Germinal center (tissue), 1 donor: Measurements from ENCODE around the gene KLHL40.

Experiments
- DNase-seq: peaks from one replicate; pipeline ENCODE4 v3.0.0; 2012; ENCODE audit warnings: mixed read lengths, low spot score

KLHL40 gene, protein sequence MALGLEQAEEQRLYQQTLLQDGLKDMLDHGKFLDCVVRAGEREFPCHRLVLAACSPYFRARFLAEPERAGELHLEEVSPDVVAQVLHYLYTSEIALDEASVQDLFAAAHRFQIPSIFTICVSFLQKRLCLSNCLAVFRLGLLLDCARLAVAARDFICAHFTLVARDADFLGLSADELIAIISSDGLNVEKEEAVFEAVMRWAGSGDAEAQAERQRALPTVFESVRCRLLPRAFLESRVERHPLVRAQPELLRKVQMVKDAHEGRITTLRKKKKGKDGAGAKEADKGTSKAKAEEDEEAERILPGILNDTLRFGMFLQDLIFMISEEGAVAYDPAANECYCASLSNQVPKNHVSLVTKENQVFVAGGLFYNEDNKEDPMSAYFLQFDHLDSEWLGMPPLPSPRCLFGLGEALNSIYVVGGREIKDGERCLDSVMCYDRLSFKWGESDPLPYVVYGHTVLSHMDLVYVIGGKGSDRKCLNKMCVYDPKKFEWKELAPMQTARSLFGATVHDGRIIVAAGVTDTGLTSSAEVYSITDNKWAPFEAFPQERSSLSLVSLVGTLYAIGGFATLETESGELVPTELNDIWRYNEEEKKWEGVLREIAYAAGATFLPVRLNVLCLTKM

DNA sequence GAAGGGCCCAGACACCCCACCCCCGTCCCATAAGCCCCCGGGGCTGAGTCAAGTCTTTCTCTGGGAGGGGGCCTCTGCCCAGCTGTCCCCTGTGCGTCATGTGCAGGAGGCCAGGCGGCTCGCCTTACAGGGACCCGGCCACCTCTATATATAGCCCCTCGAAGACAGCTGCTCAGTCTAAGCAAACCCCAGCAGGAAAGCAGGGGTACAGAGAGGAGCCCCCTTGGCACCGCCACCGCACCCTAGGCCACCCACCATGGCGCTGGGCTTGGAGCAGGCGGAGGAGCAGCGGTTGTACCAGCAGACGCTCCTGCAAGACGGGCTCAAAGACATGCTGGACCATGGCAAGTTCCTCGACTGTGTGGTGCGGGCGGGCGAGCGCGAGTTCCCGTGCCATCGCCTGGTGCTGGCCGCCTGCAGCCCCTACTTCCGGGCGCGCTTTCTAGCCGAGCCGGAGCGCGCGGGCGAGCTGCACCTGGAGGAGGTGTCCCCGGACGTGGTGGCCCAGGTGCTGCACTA is at the start of gene KLHL40:
TSS of gene KLHL40 (plus strand) at position 175 of the 519 bp plus-strand sequence. CDS start at position 257, 82 bp downstream.
- no peak for DNase-seq

DNA sequence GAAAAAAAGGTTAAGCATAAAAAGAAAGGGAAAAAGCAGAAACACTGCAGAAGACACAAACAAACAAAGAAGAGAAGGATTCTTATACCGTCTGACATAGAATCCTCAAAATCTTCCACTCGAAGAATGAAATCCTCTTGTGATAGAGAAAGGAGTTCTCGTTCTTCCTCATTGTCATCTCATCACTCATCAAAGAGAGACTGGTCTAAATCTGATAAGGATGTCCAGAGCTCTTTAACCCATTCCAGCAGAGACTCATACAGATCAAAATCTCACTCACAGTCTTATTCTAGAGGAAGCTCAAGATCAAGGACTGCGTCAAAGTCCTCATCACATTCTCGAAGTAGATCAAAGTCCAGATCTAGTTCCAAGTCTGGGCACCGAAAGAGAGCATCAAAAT is 48.3 kb upstream of the KLHL40 start:
- DNase-seq, result no peak

DNA sequence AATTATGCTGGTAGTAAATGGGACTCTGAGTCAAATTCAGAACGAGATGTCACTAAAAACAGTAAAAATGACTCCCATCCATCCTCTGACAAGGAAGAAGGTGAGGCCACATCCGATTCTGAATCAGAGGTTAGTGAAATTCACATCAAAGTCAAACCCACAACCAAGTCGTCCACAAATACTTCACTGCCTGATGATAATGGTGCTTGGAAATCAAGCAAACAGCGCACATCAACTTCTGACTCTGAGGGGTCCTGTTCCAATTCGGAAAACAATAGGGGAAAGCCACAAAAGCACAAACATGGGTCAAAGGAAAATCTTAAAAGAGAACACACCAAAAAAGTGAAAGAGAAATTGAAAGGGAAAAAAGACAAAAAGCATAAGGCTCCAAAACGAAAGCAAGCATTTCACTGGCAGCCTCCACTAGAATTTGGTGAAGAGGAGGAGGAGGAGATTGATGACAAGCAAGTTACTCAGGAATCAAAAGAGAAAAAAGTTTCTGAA is 46.9 kb upstream of the KLHL40 start:
- no peak for DNase-seq

DNA sequence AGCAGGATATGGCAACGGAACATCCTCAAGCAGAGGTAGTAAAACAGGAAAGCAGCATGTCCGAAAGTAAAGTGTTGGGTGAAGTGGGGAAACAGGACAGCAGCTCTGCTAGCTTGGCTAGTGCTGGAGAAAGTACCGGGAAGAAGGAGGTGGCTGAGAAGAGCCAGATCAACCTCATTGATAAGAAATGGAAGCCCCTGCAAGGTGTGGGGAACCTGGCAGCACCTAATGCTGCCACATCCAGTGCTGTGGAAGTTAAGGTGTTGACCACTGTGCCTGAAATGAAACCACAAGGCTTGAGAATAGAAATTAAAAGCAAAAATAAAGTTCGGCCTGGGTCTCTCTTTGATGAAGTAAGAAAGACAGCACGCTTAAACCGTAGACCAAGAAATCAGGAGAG is 46.1 kb upstream of the KLHL40 start:
- DNase-seq, result no peak

DNA sequence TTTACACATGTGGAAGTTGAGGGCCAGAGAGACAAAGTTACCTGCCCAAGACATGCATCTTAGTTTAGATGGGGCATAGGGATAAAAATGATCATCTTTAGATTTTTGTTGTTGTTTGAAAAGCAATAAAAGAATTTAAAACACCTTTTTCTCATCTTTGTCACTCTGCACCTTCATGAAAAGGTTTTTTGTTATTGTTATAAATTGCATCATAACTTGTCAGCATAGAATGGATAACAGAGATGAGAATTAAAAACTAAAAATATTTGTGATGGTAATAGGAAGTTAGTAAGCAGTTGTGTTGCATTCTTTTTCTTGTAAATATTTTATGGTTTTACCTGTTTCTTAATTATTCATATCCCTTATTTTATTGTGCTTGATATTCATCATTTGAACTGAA is 45.2 kb upstream of the KLHL40 start:
- no peak for DNase-seq

DNA sequence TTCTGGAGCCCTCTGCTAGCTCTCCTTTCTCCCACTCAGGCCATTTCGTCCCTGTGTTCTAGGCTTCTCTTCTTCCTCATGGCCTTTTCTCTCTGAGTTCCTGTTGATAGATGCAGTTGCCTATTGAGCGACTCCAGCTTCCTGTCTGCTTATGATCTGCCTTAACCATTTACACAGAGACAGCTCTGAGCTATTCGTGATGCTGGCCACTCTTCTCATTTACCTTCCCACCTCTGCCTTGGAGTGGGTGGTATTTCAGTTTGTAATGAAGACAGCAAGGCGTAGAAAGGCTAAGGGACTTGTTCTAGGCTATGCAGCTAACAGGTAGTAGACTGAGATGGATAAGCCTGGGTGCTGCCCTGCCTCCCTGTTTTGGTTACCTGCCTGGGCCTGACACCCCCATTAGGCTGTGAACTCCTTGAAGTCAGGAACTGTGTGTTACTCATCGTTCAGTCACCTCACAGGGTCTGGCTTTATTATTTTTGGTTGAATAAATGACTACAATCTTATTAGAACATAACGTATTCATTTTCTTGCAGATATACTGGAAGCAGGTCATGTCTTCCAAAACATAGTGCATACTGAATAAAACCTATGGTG is 44.5 kb upstream of the KLHL40 start:
- no peak for DNase-seq

DNA sequence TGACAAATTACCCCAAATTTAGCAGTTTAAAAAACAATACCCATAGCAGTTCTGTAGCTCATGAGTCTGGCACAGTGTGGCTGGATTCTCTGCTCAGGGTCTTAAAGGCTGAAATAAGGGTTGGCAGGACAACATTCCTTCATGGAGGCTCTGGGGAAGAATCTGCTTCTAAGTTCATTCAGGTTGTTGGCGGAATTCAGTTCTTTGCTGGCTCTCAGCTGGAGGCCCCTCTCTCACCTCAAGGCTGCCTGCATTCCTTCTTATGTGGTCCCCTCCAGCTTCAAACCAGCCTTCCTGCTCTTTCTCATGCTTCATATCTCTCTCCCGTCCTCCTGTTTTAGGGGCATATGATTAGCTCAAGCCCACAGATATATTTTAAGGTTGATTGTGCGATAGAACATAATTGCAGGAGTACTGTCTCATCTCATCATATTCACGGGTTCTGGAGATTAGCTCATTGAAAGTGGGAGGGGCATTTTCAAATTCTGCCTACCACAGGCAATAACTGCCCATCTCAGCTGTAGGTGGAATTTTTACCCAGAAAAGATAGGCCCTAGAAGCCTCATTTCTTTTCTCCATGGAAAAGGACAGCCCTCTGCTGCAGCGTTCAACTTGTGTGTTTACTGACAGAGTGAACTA is 37.4 kb upstream of the KLHL40 start:
- no peak for DNase-seq

DNA sequence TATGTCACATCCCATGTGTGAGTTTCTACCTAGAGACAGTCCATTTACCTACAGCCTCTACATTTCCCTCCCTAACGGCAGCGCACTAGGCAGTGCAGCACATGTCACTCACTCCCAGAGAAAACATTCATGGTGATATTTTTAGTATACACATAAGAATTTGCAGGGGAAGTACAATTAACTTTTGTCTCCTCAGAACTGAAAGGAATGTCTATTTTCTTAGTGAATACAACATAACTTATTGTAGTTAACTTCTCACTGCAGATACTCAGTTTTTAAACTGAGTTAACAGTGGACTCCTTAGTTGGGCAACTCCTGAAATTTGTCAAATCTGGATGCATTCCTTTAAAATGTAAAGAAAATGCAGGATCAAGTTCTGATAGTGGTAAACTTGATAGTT is 36.3 kb upstream of the KLHL40 start:
- DNase-seq, result no peak

DNA sequence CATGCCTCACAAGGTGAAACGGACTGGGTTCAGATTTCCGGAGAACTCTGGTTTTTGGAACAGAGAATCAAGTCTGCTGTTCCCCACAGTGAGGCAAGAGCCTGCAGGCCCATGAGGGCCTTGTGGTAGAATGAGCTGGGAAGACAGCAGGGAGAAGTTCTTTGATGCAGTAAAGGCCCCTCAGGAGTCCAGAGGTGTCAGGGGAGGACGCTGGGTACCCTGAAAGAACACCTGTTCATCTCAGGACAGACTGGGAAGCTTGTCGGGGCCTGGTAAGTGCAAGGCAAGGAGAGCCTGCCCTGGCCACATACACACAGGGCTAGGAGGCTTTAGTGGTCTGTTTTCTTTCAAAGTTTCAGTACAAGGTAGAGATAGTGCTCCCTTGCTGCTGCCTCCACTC is 35.6 kb upstream of the KLHL40 start:
- DNase-seq, result no peak

DNA sequence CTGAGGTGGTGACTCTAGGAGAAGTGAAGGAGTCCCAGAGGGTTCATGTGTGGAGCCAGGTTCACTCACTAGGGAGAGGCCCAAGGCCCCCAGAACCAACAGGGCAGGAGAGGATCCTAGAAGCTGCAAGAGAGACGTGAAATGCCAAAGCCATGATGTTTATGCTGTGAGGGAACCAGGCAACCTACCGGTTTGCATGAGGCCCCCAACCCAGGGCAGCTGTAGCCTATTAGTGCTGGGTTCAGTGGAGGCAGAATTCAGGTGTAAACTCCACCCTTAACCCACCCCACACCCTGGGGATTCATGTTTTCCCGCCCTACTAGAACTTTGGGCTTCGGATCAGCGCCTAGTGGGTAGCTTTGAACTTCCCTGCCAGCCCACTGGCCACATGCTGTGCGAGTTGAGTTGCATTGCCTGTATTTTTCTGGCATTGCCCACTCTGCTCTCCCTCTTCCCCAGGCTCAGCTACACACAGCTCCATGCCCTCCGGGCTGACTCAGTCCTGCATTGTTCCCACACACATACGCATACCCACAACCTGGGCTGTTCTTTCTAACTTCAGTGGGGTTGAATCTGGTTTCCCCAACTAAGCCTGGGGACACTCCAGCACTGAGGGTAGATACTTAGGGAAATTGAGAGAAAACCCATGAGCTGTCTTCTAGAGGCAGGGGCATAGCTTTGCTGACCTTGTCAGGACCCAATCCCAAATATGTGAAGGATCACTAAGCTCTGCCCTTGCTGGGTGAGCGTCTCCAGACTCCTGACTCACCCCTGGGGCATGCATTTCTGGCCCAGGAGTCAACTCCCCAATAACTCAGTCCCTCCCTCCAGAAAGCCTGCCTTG is 33.9 kb upstream of the KLHL40 start:
- no peak for DNase-seq

DNA sequence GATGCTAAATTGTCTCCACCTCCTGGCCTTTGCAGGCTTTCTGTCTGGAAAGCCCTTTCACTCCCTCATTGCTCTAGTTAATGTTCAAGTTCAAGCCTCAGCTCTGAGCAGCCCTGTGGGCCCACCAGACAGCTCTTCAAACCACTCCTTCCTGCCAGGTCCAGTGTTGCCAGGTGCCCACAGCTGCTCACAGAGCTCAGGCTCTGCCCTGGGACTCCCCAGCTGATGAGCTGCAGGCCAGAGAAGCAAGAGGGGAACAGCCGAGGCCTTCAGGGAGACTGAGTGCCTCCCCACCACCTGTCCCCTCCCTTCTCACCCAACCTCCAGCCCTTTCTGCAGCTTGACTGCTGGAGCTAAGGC is 33.1 kb upstream of the KLHL40 start:
- no peak for DNase-seq

DNA sequence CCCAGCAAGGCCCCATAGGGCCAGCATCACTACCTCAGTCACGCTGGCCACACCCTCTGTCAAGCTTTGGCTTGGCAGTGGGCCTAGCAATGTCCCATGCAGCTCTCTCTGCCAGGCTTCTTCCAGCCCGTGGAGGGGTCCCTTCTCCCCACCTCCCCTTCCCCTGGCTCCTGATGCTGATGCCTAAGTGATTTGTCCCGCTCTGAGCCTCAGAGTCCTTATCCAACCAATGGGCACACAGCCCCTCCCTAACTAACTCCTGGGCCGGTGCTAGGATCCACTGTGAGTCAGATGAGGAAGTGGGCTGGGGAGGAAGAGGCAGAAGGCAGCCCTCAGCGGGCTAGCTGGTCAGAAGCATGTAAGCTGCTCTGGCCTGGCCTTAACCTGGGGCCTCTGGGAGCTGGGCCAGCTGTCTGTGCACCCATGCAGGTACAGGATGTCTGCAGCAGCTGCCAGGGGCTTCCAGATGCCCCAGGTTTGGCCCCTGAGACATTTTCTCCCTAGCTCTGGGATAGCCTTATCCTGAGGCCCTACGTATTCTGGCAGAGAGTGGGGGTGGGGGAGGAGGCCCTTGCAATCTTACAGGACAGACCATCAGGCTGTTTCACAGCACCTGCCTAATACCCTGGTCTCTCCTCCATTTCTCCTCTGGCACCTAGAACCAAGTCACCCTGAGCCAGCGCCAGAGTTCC is 32.6 kb upstream of the KLHL40 start:
- peak; percentile 44 for DNase-seq

DNA sequence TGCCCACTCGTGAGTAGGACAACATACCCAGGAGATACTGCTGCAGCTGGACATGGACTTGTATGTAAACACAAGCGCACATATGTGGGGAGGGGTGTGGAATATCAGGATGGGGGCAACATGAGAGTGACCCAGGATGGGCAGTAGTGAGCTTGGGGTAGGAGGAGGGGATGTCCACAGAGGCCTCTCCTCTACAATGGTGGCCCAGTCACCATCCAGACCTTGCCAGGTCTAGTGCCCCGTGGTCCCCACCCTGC is 32.1 kb upstream of the KLHL40 start:
- no peak for DNase-seq

DNA sequence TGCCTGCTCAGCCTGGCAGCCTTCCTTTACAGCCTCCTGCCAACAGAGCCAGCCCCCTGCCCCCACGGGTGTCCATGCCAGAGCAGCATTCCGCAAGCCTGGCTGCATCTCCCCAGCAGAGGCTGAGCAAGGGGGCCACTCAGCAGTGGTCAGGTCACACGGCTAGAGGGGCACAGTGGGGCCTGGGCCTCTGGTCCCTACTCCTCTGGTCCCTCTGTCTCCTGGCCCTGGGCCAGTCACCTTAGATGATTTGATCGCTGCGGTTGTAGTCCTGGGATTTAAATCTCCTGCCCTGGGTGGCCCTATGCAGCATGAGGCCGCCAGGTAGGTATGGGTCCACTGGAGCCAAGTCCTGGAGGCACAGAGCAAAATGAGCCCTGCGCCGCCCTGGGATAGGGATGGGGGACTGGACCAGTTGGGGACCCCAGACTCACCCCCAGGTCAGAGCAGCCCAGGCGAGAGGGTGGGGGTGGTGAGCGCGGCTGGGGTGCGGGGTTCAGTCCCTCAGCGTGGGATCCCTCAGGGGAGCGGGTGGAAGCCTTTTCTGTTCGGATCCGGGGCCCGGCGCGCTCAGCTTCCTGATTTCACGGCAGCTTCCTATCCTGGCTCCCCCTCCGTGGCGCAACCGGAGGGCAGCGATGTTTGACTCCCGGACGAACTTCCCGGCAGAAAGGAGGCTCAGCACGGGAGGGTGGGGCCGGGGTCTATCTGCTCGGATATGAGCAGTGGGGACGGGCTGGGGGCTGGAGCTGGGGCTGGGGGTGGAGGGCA is 31.6 kb upstream of the KLHL40 start, which contains the start of gene ZBTB47:
TSS of gene ZBTB47 (plus strand) at position 138 of the 771 bp plus-strand sequence. CDS start 4,659 bp downstream, outside the sequence.
- peak; percentile 30 for DNase-seq

DNA sequence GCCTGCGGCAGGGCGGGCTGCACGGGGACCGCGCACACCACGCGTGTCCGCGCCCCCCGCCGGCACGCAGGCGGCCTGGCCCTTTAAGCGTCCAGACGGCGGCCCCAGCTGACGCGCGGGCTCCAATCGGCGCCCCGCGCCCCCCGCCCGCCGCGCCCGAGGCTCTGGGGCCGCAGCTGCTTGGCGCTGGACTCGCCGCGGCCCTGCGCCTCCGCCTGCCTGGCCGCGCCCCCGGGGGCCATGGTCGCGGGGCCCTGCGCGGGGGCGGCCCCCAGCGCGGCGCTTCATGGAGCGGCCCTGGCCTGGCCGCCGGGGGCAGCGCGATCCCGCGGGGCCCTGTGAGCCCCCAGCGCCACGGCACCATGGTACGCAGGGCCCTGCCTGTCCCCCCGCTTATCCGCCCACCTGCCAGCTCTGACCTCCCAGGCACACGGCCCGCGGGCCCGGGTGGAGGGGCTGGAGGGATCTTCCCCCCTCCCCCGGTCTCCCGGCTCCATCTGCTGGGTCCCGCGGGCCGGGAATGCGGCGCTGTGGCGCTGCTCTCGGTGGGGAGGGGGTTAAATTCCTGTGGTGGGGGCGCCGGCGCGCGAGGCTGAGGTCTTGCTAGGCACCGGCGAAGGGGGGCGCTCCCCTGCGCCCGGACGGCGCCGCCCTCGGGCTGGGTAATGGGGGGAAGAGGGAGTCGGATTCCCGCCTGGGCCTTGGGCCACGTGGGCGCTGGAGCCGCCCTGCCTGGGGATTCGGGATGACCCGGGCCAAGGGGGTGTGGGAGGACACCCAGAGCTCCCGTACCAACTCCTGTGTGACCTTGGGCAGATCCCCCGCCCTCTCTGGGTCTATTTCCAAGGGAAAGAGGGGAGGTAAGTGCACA is 30.8 kb upstream of the KLHL40 start:
- peak; percentile 31 for DNase-seq

DNA sequence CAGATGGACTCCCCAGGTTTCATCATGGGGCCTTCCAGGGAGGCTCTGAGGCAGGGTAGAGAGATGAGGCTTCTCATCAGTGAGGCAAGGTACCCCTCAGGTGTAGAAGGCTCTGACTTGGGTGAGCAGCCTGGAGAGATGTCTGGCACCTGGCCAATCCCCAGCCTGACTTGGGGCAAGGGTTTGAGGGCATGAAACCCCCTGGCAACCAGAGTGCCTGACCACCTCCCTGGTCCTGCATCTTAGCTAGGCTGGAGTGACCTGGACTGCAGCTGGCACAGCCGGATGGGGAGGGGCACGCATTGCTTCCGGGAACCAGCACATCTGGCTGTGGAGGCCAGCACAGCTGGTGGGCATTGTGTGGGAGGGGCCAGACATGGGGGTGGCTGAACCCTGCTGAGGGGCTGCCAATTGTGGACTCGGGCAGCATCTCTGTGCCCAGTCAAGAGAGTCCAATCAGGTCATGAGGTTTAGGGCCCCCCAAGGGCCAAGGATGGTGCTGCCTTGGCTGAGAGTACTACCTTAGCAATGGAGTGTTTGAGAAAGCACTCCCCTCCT is 29.9 kb upstream of the KLHL40 start:
- DNase-seq, result no peak

DNA sequence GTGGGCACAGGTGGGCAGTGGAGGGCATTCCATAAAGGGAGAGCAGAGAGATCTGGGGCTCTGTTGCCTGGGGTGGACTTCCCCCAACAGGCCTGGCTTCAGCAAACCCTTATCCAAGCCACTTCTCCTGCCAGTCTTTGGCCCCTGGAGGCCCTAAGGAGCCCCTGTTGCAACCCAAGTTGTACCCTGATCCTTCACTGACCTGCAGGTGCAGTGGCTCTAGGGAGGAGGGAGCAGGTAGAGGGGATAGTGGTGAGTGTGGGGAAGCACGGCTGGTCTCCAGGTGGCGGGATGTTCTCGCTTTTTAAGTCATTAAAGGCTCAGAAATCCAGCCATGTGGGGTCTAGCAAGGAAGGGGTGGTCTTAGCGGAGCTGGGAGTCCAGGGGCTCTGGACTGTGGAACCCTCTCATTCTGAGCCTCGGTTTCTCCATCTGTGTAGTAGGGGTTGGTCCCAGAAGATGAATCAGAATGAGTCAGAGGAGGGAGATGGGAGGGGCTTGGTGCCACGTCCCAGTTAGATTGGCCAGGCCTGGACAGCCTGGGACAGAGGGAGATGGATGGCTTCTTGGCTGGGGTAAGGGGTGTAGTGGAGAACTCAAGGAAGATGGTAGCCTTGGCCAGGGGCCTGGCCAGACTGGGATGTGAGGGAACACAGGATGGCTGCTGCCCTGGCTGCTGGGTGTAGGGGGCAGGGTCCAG is 29.2 kb upstream of the KLHL40 start:
- no peak for DNase-seq
